ENCODE measurements around the gene CUTC.
"Not testable (repeated sequence)": the region's sequence is repeated elsewhere in the genome, so short reads cannot be mapped to it uniquely, and the experiment has no call there.

Gene CUTC

GRCh38 chr10:99742701-99743100 lies 10.7 kb downstream of the CUTC start:
- DNase-seq (ENCODE audit: low spot score), result no peak

- no peak for DNase-seq (ENCODE audit: low spot score)
Measured at GRCh38 chr10:99743841-99744240, 11.8 kb downstream of the CUTC start.

GRCh38 chr10:99746166-99746565 lies 14.1 kb downstream of the CUTC start:
- not testable (repeated sequence) for DNase-seq (ENCODE audit: low spot score)

GRCh38 chr10:99748823-99749451 lies 16.9 kb downstream of the CUTC start:
- DNase-seq (ENCODE audit: low spot score), result no peak

GRCh38 chr10:99750641-99751040 lies 18.6 kb downstream of the CUTC start:
- DNase-seq (ENCODE audit: low spot score), result no peak

- DNase-seq (ENCODE audit: low spot score), result no peak
Measured at GRCh38 chr10:99754670-99755069, 22.6 kb downstream of the CUTC start.

- DNase-seq (ENCODE audit: low spot score), result no peak
Measured at GRCh38 chr10:99756159-99756558, 24.1 kb downstream of the CUTC start.

- DNase-seq (ENCODE audit: low spot score), result no peak
Measured at GRCh38 chr10:99758211-99758891, 26.3 kb downstream of the CUTC start.

- no peak for DNase-seq (ENCODE audit: low spot score)
Measured at GRCh38 chr10:99760321-99760720, 28.3 kb downstream of the CUTC start.

GRCh38 chr10:99761365-99761764 lies 29.3 kb downstream of the CUTC start:
- no peak for DNase-seq (ENCODE audit: low spot score)

GRCh38 chr10:99765672-99766301 lies 33.8 kb downstream of the CUTC start:
- DNase-seq (ENCODE audit: low spot score), result no peak

- DNase-seq (ENCODE audit: low spot score), result no peak
Measured at GRCh38 chr10:99766302-99766681, 34.3 kb downstream of the CUTC start.

- no peak for DNase-seq (ENCODE audit: low spot score)
Measured at GRCh38 chr10:99767901-99768300, 35.9 kb downstream of the CUTC start.

- no peak for DNase-seq (ENCODE audit: low spot score)
Measured at GRCh38 chr10:99768556-99768955, 36.5 kb downstream of the CUTC start.

- DNase-seq (ENCODE audit: low spot score), result no peak
Measured at GRCh38 chr10:99769706-99770105, 37.7 kb downstream of the CUTC start.

GRCh38 chr10:99770408-99771045 lies 38.5 kb downstream of the CUTC start:
- DNase-seq (ENCODE audit: low spot score), result no peak

- no peak for DNase-seq (ENCODE audit: low spot score)
Measured at GRCh38 chr10:99775850-99776249, 43.8 kb downstream of the CUTC start.

GRCh38 chr10:99777918-99778714 lies 46.1 kb downstream of the CUTC start:
- no peak for DNase-seq (ENCODE audit: low spot score)

GRCh38 chr10:99779335-99779734 lies 47.3 kb downstream of the CUTC start:
- no peak for DNase-seq (ENCODE audit: low spot score)

- no peak for DNase-seq (ENCODE audit: low spot score)
Measured at GRCh38 chr10:99781734-99782429, 49.8 kb downstream of the CUTC start.
